Astrocyte of the spinal cord (primary cell): ENCODE results near the gene GEMIN4.

Experiments used
- DNase-seq: peaks from one replicate; pipeline ENCODE4 v3.0.0; 2011; ENCODE audit warnings: low read depth, low spot score
- H3K4me3 ChIP-seq: 2 replicates; pipeline ENCODE4 v1.5.1; 2011; ENCODE audit warnings: low read depth, mild to moderate bottlenecking, low read length, moderate library complexity
- CTCF ChIP-seq: IDR thresholded peaks from 2 replicates; pipeline ENCODE4 v1.5.1; 2012; ENCODE audit warnings: low read depth, mild to moderate bottlenecking, low read length, inconsistent platforms
- in situ Hi-C: cut with HindIII; loops from 2 replicates; pipeline ENCODE4 v1.10.0; 2017; ENCODE audit warnings: low sequenced_read_pairs

GEMIN4 gene

GRCh38 chr17:708132-708531 is 43.9 kb downstream of the GEMIN4 start:
- no peak overlapping the region for H3K4me3 ChIP-seq
- no peak for DNase-seq
- in situ Hi-C loops: no loop called here
- no peak for TF ChIP-seq CTCF

GRCh38 chr17:705863-706262 is 46.2 kb downstream of the GEMIN4 start:
- no peak for TF ChIP-seq CTCF
- H3K4me3 ChIP-seq: no peak overlapping the region
- in situ Hi-C loops: no loop called here
- DNase-seq: no peak

GRCh38 chr17:705011-705410 is 47.1 kb downstream of the GEMIN4 start:
- no peak overlapping the region for H3K4me3 ChIP-seq
- no peak for DNase-seq
- TF ChIP-seq CTCF: no peak
- in situ Hi-C loops: no loop called here

- in situ Hi-C loops: no loop called here
- DNase-seq: no peak
- TF ChIP-seq CTCF: no peak
- H3K4me3 ChIP-seq: no peak overlapping the region
Observed at GRCh38 chr17:704111-704864, 47.8 kb downstream of the GEMIN4 start.

GRCh38 chr17:703081-703875 is 48.8 kb downstream of the GEMIN4 start:
- DNase-seq: no peak
- in situ Hi-C loops: no loop called here
- no peak for TF ChIP-seq CTCF
- no peak overlapping the region for H3K4me3 ChIP-seq

- DNase-seq: peak; percentile 29
- in situ Hi-C loops: no loop called here
Observed at GRCh38 chr17:700504-701094, 51.5 kb downstream of the GEMIN4 start.

More at GRCh38 chr17:700504-701094, 51.5 kb downstream of the GEMIN4 start:
- no peak overlapping the region for H3K4me3 ChIP-seq
- TF ChIP-seq CTCF: peak; percentile 44
